HG02678 (cell line): ENCODE measurements around the gene TIGD3.

Experiments used
- ATAC-seq: cut with Tn5 transposase; IDR thresholded peaks from one replicate; pipeline ENCODE4 v1.9.1; 2021; ENCODE audit warnings: mild to moderate bottlenecking, moderate library complexity; ENCODE audit not compliant: unreplicated experiment

The TIGD3 gene, protein sequence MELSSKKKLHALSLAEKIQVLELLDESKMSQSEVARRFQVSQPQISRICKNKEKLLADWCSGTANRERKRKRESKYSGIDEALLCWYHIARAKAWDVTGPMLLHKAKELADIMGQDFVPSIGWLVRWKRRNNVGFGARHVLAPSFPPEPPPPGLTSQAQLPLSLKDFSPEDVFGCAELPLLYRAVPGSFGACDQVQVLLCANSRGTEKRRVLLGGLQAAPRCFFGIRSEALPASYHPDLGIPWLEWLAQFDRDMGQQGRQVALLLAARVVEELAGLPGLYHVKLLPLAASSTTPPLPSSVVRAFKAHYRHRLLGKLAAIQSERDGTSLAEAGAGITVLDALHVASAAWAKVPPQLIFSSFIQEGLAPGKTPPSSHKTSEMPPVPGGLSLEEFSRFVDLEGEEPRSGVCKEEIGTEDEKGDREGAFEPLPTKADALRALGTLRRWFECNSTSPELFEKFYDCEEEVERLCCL

GRCh38 chr11:65354265-65355012 is at the start of gene TIGD3:
Gene TIGD3 (plus strand): TSS chr11:65354751. CDS start chr11:65355809, 1,058 bp downstream.
- peak; percentile 89 for ATAC-seq

- no peak for ATAC-seq
These were observed 48.9 kb upstream of the TIGD3 start for GRCh38 chr11:65305501-65306268.

GRCh38 chr11:65307298-65308229 is 47.0 kb upstream of the TIGD3 start:
- ATAC-seq, result no peak

- ATAC-seq, result no peak
These were observed 46.2 kb upstream of the TIGD3 start for GRCh38 chr11:65308281-65308891.

DNA sequence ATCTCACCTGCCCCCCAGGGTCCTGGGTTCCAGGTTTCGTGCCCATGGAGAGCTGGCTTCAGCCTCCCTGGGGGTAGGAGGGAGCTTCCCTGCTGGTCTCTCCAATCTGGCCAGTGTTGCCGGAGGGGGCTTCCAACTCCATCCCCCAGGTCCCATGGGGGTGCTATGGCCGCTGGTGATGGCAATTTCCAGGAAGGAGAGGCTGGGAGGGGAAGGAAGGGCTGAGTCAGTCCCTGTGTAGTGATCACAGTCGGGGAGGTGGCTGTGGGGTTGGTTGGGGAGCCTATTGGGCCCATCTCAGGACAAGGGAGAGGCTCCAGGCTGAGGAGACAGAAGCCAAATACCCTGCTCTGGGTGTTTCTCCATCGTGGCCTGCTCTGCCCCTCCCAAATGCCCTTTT is 45.5 kb upstream of the TIGD3 start:
- no peak for ATAC-seq

- no peak for ATAC-seq
These were observed 44.3 kb upstream of the TIGD3 start for GRCh38 chr11:65310215-65310614.

- no peak for ATAC-seq
These were observed 43.8 kb upstream of the TIGD3 start for GRCh38 chr11:65310736-65311135.

GRCh38 chr11:65311170-65311678 is 43.3 kb upstream of the TIGD3 start:
- ATAC-seq, result no peak

DNA sequence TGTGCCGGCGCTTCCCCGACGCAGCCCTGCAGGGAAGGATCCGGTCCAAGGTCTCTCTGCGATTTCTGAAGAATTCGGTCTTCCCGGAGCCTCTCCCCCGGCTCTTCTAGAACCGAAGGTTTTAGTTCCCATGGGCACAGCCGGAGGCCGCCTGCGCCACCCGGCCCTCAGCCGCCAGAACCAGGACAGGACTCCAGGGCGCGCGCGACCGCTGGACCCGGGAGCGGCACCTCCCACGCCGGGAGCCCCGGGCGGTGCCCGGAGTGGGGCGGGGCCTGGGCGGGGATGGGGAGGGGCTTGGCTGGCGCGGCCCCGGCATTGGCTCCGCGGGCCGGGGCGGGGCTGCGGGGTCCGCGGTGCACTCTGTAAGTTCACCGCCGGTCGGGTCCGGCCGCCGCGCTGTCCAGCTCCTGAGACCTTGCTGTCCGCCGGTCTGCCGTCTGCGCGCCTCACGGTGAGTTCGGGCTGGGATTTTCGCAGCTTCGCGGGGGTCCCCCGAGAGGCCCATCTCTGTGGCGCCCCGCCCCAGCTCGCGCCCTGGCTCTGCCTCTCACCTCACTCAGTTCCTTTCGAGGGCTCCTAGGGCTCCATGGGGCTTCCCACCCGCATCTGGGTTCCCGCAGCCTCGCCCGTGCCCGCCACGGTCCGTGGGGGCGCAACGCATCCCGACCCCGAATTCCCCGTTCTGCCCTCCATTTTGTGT is 39.9 kb upstream of the TIGD3 start, which contains the start of gene CDC42EP2:
TSS of gene CDC42EP2 (plus strand) at position 366 of the 703 bp plus-strand sequence. CDS start 6,033 bp downstream, outside the sequence.
- ATAC-seq, result peak; percentile 86

GRCh38 chr11:65315204-65315865 is 39.2 kb upstream of the TIGD3 start:
- peak; percentile 52 for ATAC-seq

DNA sequence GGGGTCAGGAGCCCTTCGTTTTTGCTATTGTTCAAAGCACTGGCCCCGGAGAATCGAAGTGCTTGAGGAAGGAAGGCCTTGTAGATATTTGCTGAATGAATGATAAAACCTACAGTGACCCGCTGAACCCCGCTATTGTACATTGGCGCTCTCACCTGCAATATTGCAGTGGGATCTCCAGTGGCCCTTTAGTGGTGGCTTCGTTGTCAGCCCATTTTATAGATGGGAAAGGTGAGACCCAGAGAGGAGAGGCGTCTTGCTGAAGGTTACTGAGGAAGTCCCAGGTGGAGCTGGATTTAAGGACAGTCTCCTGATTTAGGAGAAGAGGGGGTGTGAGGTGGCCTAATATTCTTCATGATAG is 38.7 kb upstream of the TIGD3 start:
- ATAC-seq, result no peak

GRCh38 chr11:65316227-65317024 is 38.1 kb upstream of the TIGD3 start:
- ATAC-seq, result no peak

DNA sequence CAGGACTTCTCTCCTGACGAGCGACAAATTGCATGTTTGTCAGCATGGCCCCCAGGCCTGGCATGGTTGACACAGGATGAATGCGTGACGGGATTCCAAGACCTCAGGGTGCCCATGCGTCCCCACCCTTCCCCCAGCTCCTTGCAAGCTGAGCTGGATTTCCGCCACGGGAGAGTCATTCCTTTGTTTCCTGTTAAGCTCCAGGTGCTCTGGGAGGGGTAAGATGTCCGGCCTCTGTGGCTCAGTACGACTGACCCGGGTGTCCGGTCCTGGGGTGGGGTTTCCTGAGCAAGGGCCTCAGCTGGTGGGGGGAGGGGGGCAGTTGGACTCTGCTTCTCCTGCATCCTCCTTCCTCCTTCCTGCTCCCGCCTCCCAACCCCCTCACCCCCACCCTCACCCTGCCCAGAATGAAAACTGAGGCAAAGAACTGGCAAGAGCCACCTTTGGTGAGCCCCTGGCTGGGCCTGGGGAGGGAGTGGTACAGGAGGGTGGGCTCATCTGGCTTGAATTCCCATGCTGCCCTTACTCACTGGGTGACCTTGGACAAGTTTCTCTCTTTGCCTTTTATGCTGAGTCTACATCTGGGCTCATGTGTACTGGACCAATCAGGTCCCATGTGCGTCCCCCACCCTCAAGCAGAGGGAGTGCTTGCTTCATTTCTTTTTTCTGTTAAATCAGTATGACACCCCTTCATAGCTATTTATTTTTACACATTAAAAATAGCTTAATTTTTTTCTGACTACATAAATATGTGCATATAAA is 37.3 kb upstream of the TIGD3 start:
- ATAC-seq, result no peak

- ATAC-seq, result no peak
These were observed 34.0 kb upstream of the TIGD3 start for GRCh38 chr11:65320386-65321075.

GRCh38 chr11:65321076-65321475 is 33.5 kb upstream of the TIGD3 start:
- ATAC-seq, result no peak

GRCh38 chr11:65321828-65322485 is 32.6 kb upstream of the TIGD3 start:
- ATAC-seq, result no peak
